COLO668 (cell line): ENCODE measurements around the gene OSBPL1A.

Experiments
- DNase-seq: peaks from one replicate; lab custom pipeline; 2025; ENCODE audit not compliant: unreplicated experiment; lab: John Stamatoyannopoulos, UW

Gene OSBPL1A

GRCh38 chr18:24397694-24398368, at the start of gene OSBPL1A:
Gene OSBPL1A, minus strand, starts transcription at chr18:24397824. Its CDS starts 20,291 bp downstream, at chr18:24377533.
- peak; percentile 97 for DNase-seq

GRCh38 chr18:24446953-24447538, 49.4 kb upstream of the OSBPL1A start:
- no peak for DNase-seq

- DNase-seq = no peak
Measured at GRCh38 chr18:24446453-24446852, 48.8 kb upstream of the OSBPL1A start.

- DNase-seq = no peak
Measured at GRCh38 chr18:24443870-24444269, 46.2 kb upstream of the OSBPL1A start.

- no peak for DNase-seq
Measured at GRCh38 chr18:24436939-24437338, 39.3 kb upstream of the OSBPL1A start.

- no peak for DNase-seq
Measured at GRCh38 chr18:24432618-24433017, 35.0 kb upstream of the OSBPL1A start.

GRCh38 chr18:24429188-24429587, 31.6 kb upstream of the OSBPL1A start:
- no peak for DNase-seq

GRCh38 chr18:24428709-24429108, 31.1 kb upstream of the OSBPL1A start:
- no peak for DNase-seq

GRCh38 chr18:24427484-24427883, 29.9 kb upstream of the OSBPL1A start:
- peak; percentile 22 for DNase-seq

GRCh38 chr18:24426398-24427294, 29.0 kb upstream of the OSBPL1A start, which contains the start of gene IMPACT:
Gene IMPACT, plus strand, starts transcription at chr18:24426670. Its CDS starts 87 bp downstream, at chr18:24426757.
- DNase-seq = peak; percentile 97

GRCh38 chr18:24426073-24426397, 28.4 kb upstream of the OSBPL1A start:
- no peak for DNase-seq

GRCh38 chr18:24421831-24422230, 24.2 kb upstream of the OSBPL1A start:
- DNase-seq = no peak

- no peak for DNase-seq
Measured at GRCh38 chr18:24420551-24420950, 22.9 kb upstream of the OSBPL1A start.

GRCh38 chr18:24417480-24417879, 19.9 kb upstream of the OSBPL1A start:
- DNase-seq = no peak

GRCh38 chr18:24414349-24415003, 16.9 kb upstream of the OSBPL1A start:
- no peak for DNase-seq

GRCh38 chr18:24413148-24413547, 15.5 kb upstream of the OSBPL1A start:
- DNase-seq = no peak

GRCh38 chr18:24408496-24408895, 10.9 kb upstream of the OSBPL1A start:
- DNase-seq = no peak

GRCh38 chr18:24404591-24404990, 7.0 kb upstream of the OSBPL1A start:
- DNase-seq = no peak

GRCh38 chr18:24403076-24403475, 5.5 kb upstream of the OSBPL1A start:
- DNase-seq = no peak

- no peak for DNase-seq
Measured at GRCh38 chr18:24402209-24402785, 4.7 kb upstream of the OSBPL1A start.

GRCh38 chr18:24400587-24400986, 3.0 kb upstream of the OSBPL1A start:
- no peak for DNase-seq
